Stimulated activated naive CD8-positive, alpha-beta T cell treated with anti-CD3 and anti-CD28 coated beads, Interleukin-15, Interleukin-2, amounts not matched to agents 100 U/mL and 50 U/mL, for 24 hours (primary cell): Measurements from ENCODE around the gene AAMDC.
"Not testable (repeated sequence)": the region's sequence is repeated elsewhere in the genome, so short reads cannot be mapped to it uniquely, and the experiment has no call there.

Experiments
- ATAC-seq: fragments of 150-1000 bp; cut with Tn5 transposase; one replicate; pipeline ENCODE4 v1.10.0; 2021
- DNase-seq: peaks from one replicate; pipeline ENCODE4 v3.0.0; 2021

The AAMDC gene

GRCh38 chr11:77821349-77821851 is 456 bp downstream of the AAMDC start:
- DNase-seq = peak; percentile 29
- no peak for ATAC-seq

DNA sequence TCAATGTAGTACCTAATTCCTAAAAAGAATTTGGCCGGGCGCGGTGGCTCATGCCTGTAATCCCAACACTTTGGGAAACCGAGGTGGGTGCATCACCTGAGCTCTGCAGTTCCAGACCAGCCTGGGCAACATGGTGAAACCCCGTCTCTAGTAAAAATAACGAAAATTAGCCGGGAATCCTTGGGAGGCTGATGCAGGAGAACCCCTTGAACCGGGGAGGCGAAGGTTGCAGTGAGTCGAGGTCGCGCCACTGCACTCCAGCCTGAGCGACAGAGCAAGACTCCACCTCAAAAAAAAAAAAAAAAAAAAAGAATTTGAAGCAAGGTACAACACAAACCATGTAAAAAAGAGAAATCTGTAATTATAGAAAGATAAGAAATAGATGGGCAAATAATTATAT is 1.2 kb downstream of the AAMDC start:
- not testable (repeated sequence) for ATAC-seq, DNase-seq

- ATAC-seq = no peak
Measured at GRCh38 chr11:77823775-77824174, 2.8 kb downstream of the AAMDC start.

GRCh38 chr11:77828926-77829325 is 8.0 kb downstream of the AAMDC start:
- no peak for DNase-seq
- no peak for ATAC-seq

More at GRCh38 chr11:77823775-77824174, 2.8 kb downstream of the AAMDC start:
- DNase-seq = no peak

- DNase-seq (no peak), ATAC-seq (no peak)
Measured at GRCh38 chr11:77833302-77833701, 12.4 kb downstream of the AAMDC start.

GRCh38 chr11:77842441-77843121 is 21.6 kb downstream of the AAMDC start:
- ATAC-seq (no peak), DNase-seq (no peak)

- not testable (repeated sequence) for DNase-seq, ATAC-seq
Measured at GRCh38 chr11:77843700-77844099, 22.8 kb downstream of the AAMDC start.

GRCh38 chr11:77851503-77851902 is 30.6 kb downstream of the AAMDC start:
- ATAC-seq = no peak
- no peak for DNase-seq

- DNase-seq = peak; percentile 3
- ATAC-seq = no peak
Measured at GRCh38 chr11:77854838-77855237, 33.9 kb downstream of the AAMDC start.

DNA sequence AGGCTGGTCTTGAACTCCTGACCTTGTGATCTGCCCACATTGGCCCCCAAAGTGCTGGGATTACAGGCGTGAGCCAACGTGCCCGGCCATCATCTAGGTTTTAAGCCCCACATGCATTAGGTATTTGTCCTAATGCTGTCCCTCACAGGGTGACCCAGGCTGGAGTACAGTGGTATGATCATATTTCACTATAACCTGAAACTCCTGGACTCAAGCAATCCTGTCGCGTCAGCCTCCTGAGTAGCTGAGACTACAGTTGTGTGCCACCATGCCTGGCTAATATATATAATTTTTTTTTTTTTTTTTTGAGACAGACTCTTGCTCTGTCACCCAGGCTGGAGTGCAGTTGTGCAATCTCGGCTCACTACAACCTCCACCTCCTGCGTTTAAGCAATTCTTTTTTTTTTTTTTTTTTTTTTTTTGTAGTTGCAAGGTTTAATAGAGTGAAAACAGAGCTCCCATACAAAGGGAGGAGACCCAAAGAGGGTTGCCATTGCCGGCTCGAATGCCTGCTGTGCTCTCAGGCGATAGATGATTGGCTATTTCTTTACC is 37.0 kb downstream of the AAMDC start:
- not testable (repeated sequence) for DNase-seq, ATAC-seq

DNA sequence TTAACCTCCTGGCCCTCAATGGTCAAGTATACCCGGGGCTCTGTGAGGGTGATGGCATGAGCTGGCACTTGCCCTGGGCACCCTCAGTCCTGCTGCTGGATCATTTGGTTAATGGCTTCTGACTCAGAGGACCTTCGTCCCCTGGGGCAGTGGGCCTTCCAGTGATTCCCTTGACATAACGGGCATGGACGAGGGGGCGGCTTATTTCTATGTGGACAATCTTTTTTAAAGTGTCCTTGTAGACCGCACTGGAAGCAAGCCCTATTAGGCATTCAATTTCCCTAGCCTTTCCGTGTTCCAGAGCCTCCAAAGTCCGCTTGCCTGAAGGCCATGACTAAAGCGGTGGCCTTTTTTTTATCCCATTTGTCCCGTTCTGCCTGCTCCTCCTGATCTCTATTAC is 40.5 kb downstream of the AAMDC start:
- not testable (repeated sequence) for ATAC-seq, DNase-seq

- no peak for ATAC-seq
- no peak for DNase-seq
Measured at GRCh38 chr11:77865805-77866204, 44.9 kb downstream of the AAMDC start.

- no peak for DNase-seq
- no peak for ATAC-seq
Measured at GRCh38 chr11:77866336-77866735, 45.4 kb downstream of the AAMDC start.

- ATAC-seq (no peak), DNase-seq (no peak)
Measured at GRCh38 chr11:77868744-77869143, 47.8 kb downstream of the AAMDC start.

DNA sequence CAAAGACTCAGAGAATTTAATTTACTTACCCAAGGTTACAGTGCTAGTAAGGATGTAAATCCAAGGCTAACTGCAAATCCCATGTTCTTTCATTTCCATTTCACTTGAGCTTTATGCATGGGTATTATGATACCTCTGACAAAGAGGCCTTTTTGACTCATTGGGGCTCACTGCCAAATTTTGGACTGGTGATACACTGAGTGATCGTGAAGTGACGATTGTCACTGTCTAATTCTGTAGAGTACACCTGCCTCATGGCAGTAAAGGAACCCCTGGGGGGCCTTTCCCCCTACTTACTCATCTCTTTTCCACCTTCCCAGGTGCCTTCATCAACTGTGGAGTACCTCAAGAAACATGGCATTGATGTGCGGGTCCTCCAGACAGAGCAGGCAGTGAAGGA is 50.9 kb downstream of the AAMDC start:
- ATAC-seq (no peak), DNase-seq (no peak)

- ATAC-seq (no peak), DNase-seq (no peak)
Measured at GRCh38 chr11:77873345-77873744, 52.4 kb downstream of the AAMDC start.

DNA sequence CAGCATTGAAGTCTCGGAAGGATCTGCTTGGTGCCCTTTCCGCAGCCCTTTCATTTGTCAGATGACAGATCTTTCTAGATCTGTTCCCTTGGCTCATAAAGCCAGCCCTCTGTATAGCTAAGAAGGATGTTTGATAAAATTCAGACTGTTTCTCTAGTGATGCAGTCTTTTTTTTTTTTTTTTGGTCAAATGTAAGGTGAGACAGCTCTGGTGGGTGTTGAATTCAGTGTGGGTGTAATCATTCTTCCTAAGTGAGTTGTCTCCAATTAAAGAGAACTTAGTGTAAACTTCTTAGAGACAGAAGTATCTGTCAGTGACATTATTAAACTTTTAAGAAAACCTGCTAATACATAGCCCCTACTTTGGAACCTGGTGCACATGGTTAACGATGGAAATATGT is 53.3 kb downstream of the AAMDC start:
- DNase-seq = no peak
- ATAC-seq = no peak

DNA sequence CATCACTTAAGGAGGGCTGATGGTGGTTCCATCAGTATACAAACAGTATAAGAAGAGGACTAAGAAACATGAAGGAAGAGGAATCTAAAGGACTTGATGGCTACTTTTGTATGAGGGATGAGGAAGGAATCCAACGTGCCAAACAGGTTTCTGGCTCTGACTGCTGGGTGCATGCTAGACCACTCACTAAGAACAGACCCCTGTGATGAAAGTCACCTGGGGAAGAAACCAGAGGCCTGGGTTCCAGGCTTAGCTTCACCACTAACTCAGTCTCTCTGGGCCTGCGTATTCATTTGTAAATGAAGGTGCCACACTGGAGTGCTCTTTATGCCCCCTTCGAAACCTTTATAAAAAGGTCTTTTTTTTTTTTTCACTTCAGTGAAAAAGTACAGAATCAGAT is 55.1 kb downstream of the AAMDC start:
- ATAC-seq = no peak
- no peak for DNase-seq

DNA sequence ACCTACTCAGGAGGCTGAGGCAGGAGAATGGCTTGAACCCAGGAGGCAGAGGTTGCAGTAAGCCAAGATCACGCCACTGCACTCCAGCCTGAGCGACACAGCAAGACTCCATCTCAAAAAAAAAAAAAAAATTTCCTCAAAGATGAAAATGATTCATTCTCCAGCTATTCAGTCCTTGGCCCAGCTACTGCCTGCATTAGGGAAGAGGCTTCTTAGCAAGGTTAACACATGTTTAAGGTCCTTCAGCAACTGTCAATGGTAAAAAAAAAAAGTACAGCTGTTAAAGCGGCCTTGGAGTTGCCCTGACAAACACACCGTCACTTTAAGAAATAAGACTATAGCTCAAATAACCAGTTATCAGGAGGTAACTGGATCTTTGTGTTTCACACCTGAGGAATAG is 57.3 kb downstream of the AAMDC start:
- not testable (repeated sequence) for DNase-seq, ATAC-seq

GRCh38 chr11:77879218-77879617 is 58.3 kb downstream of the AAMDC start:
- DNase-seq (no peak), ATAC-seq (no peak)

DNA sequence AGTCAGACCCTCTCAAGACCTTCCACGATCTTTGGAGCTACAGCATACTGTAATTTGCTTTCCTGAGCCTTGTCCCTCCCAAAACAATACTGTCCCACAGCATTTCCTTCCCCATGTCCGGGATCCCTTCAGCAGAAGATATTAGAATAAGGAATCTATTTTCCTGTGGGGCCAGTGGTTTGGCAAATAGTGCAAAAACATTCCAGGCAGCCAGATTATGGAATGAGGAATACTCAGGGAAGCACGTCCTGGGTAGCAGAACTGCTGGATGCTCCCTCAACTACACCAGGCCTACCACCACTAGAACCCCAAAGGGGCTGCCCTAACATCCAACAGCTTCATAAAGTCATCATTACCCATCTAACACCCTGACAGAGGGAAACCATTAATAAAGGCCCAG is 61.5 kb downstream of the AAMDC start:
- no peak for DNase-seq
- no peak for ATAC-seq

- ATAC-seq = no peak
- no peak for DNase-seq
Measured at GRCh38 chr11:77883775-77884174, 62.8 kb downstream of the AAMDC start.

- DNase-seq (no peak), ATAC-seq (no peak)
Measured at GRCh38 chr11:77884186-77884828, 63.4 kb downstream of the AAMDC start.

DNA sequence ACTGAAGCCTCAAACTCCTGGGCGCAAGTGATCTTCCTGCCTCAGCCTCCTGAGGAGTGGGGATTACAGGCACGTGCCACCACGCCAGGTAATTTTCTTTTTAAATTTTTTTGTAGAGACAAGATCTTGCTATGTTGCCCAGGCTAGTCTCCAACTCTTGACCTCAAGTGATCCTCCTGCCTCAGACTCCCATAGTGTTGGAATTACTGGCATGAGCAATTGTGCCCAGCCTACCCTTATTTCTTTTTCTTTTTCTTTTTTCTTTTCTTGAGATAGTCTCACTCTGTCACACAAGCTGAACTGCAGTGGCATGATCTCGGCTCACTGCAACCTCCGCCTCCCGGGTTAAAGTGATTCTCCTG is 63.9 kb downstream of the AAMDC start:
- ATAC-seq (no peak), DNase-seq (no peak)
